NCI-H446 treated with DMSO at 0.1 percent for 48 hours (cell line): ENCODE results near the gene BEX5.
"Not testable (repeated sequence)": the region's sequence is repeated elsewhere in the genome, so short reads cannot be mapped to it uniquely, and the experiment has no call there.

ENCODE experiments used
- DNase-seq: peaks from one replicate; lab custom pipeline; 2025; lab: John Stamatoyannopoulos, UW

The BEX5 gene

DNA sequence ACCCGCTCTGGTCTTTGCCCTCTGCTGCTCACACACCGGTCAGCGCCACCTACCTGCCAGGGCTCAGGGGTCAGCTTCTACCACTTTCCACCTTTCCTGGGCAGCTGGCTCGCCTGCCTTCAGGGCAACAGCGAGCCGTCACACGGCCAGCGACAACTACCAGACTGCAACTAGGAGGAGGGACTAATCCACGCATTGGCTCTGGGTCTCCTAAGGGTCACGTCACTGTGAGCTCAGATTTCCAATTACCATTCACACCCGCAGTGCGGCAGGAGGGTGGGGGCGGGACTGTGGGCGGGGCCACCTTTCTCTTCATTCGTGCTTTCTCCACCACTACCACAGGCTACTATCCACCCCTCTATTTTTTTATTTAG, at the start of gene BEX5:
Gene BEX5, minus strand, starts transcription at position 172 of the 374 bp plus-strand sequence. CDS start 1,712 bp downstream, outside the sequence.
- DNase-seq = no peak

DNA sequence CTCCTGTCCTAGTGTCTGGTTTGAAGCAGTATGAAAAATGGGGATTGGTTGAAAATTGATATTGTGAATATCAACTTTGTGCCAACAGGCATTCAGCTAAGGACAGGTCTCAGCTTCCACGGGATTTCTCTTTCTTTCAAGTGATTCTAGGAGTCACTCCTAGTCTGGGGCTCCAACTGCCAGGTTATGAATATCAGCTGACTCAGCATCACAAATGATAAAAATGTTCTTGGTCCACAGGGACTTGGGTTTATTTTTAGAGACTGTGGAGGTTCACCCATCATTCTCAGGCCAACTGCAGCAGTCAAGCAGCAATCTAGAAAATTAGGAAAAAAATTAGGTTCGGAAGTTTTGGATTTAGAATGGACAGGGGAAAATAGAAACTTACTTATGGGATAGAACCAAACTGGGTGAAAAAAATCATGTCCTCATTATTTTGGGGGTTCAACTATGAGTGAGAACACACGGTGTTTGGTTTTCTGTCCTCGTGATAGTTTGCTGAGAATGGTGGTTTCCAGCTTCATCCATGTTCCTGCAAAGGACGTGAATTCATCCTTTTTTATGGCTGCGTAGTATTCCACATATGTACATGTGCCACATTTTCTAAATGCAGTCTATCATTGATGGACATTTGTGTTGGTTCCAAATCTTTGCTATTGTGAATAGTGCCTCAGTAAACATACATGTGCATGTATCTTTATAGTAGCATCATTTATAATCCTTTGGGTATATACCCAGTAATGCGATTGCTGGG, 30.4 kb upstream of the BEX5 start:
- DNase-seq = no peak

DNA sequence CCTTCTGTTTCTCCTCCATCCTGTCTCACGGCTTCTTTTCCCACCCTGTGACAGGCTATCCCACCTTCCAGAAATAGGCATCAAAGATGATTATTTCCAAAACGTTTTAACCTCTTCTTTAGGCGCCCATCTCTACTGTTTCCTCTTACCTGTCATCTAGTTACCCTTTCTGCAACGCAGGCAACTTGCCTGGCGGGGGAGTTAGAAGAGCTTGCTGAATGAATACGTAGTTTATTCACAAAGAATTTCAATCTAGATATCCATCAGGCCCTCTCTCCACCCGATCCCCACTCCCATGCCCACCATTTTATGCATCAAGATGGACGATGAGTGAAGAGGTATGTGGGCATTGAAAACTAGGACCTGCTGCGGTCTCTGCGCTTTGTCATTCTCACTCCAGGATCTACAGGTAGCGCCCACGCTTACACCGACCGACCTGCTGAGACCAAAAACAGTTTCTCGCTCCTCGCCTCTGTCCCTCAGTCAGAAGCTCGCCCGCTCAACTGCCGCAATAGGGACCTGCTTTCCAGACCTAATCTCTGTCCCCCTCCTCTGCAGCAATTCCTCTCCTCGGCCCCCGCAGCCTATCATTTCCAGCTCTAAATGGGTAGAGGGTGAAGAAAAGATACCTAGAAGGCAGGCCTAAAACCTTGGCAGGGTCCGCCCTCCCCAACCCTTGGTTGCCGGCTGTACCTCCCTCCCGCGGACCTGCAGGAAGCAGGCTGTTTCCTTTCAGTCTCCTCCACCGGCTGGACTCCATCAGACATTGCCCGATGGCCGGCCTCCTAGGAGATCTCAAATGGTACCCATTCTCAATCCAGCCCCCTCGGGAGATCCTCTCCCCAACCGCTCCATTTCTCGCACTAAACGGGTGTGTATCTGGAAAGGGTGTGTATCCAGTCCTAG, 624 bp downstream of the BEX5 start:
- no peak for DNase-seq

DNA sequence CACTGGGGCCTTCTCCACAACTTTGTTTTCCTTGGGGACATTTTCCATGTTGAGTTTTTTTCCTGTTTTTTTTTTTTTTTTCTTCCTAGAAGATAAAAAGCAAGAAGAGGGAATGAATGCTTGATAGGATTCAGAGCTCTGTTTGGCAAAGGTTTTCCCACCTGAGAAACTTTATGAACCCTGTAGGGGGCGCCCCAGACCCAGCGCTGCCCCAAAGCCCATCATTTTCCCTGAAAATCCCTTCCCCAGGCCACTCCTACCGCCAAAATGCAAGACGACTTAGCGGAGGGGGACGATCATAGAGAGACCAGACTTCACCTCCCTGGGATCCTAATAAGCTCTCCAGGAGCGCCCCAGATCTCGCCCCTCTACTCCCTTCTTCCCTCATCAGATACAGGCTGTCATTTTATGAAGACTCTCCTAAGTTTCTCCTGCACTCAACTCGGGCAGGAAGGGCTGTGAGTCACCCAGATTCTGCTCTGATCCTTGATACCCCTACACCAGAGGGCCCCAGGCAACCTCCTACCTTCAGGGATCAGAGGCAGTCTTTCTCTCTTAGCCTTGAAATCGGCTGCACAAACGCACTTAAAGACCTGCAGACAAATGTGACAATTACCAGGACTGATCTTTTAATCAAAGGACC, 1.4 kb downstream of the BEX5 start:
- no peak for DNase-seq

DNA sequence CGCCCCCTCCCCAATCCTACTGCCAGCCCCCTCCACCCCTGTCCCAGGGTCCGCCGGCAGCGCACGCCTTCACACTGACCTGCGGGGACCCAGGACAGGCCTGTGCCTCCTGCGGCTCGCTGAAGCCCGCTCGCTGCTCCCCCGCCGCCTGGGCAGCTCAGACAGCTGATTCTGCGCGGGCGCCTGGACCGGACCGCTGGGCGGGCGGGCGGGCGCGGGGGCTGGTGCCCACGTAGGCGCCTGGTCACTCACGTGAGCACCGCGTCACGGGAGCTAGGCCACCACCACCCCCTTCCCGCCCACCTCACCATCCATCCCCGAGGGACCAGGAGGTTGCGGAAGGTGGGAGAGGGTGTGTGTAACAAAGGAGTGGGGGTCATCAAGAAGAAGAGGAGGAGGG, 13.5 kb downstream of the BEX5 start, which contains the start of gene TCEAL6:
Gene TCEAL6, minus strand, starts transcription at position 208 of the 400 bp plus-strand sequence.
- not testable (repeated sequence) for DNase-seq

- not testable (repeated sequence) for DNase-seq
Measured at GRCh38 chrX:102141631-102142030, 14.1 kb downstream of the BEX5 start.

DNA sequence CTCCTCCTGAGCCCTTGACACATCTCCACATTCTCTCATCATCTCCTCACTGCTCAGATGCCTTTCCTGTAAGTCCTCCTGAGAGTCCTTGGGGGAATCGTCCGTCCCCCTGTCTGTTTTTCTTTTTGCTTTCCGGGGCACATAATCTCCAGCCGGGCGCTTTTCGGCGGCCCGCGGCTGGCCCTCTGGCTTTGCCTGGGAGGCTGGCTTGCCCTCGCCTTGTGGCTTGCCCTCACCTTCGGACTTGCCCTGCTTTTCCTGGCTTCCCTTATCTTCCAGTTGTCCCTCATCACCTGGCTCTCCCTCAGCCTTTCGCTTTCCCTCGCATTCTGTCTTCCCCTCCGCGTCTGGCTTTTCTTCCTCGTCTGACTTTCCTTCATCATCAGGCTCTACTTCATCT, 14.9 kb downstream of the BEX5 start:
- DNase-seq = not testable (repeated sequence)

DNA sequence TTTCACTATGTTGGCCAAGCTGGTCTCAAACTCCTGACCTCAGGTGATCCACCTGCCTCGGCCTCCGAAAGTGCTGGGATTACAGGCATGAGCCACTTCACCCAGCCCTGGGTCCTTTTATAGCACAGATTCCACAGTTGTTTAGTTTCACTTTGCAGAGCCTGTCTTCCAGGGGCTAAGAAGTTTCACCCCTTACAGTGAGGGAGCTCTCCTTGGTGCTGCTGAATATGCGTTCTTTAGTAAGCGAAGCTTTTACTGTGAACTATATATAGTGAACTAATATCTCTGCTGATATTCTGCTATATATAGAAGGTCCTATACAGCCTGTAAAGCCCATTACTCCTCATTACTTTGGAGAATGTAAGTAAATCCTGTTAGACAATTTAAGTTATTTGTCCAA, 17.7 kb downstream of the BEX5 start:
- no peak for DNase-seq

DNA sequence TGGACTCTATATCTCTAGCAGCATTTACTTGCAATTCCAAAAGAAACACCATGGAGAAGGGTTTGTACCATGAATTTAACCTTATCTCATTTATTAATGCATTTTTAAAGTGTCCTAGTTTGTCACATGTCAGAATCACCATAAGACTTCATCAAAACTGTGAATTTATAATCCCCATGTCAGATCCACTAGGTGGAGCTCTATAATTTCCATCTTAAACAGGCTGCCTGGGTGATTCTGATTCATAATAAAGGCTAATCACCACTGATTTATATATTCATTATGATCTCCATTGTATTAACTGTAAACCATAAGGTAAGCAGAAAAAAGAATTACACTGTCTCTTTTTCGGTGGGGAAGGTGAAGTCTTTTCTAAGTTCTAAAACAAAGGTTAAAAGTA, 26.3 kb downstream of the BEX5 start:
- DNase-seq = no peak

- DNase-seq = no peak
Measured at GRCh38 chrX:102126863-102127262, 28.9 kb downstream of the BEX5 start.

GRCh38 chrX:102126080-102126818, 29.5 kb downstream of the BEX5 start:
- not testable (repeated sequence) for DNase-seq

DNA sequence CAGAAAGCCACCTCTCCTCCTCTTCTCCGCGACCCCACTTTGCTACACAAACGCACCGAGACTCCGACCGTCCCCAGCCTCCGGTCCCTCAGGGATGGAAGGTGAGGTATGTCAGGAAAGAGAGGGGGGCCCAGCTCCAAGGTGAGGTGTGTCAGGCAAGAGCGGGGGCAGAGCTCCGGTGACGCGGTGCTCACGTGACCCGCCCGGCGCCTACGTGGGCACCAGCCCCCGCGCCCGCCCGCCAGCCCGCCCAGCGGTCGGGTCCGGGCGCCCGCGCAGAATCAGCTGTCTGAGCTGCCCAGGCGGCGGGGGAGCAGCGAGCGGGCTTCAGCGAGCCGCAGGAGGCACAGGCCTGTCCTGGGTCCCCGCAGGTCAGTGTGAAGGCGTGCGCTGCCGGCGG, 30.3 kb downstream of the BEX5 start, which contains the start of gene TCEAL2:
Gene TCEAL2, plus strand, starts transcription at position 244 of the 400 bp plus-strand sequence. CDS start 1,152 bp downstream, outside the sequence.
- not testable (repeated sequence) for DNase-seq

DNA sequence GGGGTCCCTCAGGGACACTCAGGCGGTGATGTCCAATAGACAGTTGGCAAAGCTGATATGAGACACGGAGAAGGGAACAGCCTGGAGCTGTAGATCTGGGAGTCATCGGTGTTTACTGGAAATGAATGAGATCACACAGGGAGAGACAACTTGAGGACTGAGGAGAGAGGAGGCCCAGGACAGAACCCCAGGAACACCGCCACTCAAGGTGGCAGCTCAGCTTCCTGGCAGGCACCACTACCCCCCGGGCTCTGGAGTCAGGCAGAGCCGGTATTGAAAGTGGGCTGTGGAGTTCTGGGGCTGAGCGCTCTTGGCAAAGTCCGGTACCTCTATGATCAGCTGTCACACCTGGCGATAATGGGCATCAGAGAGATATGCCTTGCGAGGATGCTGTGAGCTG, 30.8 kb downstream of the BEX5 start:
- not testable (repeated sequence) for DNase-seq

DNA sequence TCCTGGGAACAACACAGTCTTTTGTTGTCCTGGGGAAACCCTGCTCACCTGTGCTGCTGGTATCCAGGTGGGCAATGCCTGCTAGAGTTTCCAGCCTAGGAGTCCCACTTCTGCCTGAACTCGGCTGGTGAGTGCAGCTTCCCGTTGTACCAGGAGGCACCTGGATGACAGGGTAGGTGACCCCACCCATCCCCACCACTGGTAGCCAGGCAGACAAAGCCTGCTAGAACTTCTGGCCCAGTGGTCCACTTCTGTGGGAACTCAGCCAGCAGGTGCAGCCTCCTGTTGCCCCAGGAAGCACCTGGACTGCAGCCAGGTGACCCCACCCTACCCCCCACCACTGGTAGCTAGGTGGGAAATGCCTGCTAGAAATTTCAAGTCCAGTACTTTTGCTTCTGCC, 40.0 kb downstream of the BEX5 start:
- DNase-seq = no peak

DNA sequence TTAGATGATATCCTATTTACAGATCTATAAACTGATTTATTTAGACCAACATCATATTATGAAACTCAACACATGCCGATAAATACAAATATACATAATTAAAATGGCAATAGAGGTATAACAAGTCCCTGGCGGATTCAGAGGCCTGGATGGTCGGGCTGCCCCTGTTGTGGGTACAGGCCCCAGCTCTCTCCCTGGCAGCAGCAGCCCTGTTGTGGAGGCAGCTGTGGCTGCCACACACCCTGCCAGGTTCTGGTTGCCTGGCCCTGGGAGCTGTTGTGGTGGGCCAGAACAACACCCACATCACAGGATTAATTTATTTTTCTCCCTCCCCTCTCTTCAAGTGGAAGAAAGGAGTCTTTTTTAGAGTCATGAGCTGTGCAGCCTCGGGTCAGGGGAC, 42.4 kb downstream of the BEX5 start:
- no peak for DNase-seq
